ENCODE measurements around the gene ASB6. TPM values are rescaled to one million over a fixed set of nuclear protein-coding genes. Genes with fewer than 3 reads are reported as not detected.

Gene ASB6
- total and polyA plus RNA-seq, 2 of the 13 experiments (the other 11 are each of a cell fraction or from before 2014, with no cell fraction given): 8.2 to 8.4 TPM

DNA sequence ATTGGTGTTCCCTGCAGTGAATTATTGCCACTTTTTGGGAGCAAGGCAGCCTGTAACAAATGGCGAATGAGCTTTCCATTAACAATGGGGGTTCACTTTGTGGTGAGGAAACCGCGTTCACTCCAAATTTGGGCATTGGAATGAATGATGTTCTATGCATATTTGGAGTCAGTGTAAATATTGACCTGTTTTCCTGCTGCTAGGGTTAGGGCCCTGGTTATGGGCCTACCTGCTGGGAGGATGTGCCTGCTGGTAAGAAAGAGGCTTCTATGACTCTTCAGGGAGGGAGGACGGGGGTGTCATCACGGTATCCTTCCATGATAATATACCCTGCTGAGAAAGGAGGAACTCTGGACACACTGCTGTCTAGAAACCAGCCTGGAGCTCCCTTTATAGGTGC, 50.0 kb downstream of the ASB6 start (continued):
- TF ChIP-seq MTF1 (CRISPR knock-in tag; IDR thresholded peaks at IDR 0.05): no peak
- TF ChIP-seq, protein P1, sequence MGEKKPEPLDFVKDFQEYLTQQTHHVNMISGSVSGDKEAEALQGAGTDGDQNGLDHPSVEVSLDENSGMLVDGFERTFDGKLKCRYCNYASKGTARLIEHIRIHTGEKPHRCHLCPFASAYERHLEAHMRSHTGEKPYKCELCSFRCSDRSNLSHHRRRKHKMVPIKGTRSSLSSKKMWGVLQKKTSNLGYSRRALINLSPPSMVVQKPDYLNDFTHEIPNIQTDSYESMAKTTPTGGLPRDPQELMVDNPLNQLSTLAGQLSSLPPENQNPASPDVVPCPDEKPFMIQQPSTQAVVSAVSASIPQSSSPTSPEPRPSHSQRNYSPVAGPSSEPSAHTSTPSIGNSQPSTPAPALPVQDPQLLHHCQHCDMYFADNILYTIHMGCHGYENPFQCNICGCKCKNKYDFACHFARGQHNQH (CRISPR knock-in tag; IDR thresholded peaks at IDR 0.05): no peak
- TF ChIP-seq, protein P2, sequence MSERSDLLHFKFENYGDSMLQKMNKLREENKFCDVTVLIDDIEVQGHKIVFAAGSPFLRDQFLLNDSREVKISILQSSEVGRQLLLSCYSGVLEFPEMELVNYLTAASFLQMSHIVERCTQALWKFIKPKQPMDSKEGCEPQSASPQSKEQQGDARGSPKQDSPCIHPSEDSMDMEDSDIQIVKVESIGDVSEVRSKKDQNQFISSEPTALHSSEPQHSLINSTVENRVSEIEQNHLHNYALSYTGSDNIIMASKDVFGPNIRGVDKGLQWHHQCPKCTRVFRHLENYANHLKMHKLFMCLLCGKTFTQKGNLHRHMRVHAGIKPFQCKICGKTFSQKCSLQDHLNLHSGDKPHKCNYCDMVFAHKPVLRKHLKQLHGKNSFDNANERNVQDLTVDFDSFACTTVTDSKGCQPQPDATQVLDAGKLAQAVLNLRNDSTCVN (CRISPR knock-in tag; IDR thresholded peaks at IDR 0.05; ENCODE audit: borderline replicate concordance): no peak
- TF ChIP-seq, protein P3, sequence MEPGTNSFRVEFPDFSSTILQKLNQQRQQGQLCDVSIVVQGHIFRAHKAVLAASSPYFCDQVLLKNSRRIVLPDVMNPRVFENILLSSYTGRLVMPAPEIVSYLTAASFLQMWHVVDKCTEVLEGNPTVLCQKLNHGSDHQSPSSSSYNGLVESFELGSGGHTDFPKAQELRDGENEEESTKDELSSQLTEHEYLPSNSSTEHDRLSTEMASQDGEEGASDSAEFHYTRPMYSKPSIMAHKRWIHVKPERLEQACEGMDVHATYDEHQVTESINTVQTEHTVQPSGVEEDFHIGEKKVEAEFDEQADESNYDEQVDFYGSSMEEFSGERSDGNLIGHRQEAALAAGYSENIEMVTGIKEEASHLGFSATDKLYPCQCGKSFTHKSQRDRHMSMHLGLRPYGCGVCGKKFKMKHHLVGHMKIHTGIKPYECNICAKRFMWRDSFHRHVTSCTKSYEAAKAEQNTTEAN (CRISPR knock-in tag; conservative IDR thresholded peaks at IDR 0.05): no peak
- TF ChIP-seq SP4 (CRISPR knock-in tag; IDR thresholded peaks at IDR 0.05): no peak
- TF ChIP-seq, protein P4, sequence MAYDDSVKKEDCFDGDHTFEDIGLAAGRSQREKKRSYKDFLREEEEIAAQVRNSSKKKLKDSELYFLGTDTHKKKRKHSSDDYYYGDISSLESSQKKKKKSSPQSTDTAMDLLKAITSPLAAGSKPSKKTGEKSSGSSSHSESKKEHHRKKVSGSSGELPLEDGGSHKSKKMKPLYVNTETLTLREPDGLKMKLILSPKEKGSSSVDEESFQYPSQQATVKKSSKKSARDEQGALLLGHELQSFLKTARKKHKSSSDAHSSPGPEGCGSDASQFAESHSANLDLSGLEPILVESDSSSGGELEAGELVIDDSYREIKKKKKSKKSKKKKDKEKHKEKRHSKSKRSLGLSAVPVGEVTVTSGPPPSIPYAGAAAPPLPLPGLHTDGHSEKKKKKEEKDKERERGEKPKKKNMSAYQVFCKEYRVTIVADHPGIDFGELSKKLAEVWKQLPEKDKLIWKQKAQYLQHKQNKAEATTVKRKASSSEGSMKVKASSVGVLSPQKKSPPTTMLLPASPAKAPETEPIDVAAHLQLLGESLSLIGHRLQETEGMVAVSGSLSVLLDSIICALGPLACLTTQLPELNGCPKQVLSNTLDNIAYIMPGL (CRISPR knock-in tag; IDR thresholded peaks at IDR 0.05; ENCODE audit: borderline replicate concordance in 1 of 2, low read depth in 1 of 2): no peak
- TF ChIP-seq KDM1A (CRISPR knock-in tag; IDR thresholded peaks at IDR 0.05): no peak
- no peak for TF ChIP-seq ZNF30 (CRISPR knock-in tag; IDR thresholded peaks at IDR 0.05)
- TF ChIP-seq, protein P5, sequence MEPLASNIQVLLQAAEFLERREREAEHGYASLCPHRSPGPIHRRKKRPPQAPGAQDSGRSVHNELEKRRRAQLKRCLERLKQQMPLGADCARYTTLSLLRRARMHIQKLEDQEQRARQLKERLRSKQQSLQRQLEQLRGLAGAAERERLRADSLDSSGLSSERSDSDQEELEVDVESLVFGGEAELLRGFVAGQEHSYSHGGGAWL (CRISPR knock-in tag; IDR thresholded peaks at IDR 0.05): no peak
- TF ChIP-seq, protein P6, sequence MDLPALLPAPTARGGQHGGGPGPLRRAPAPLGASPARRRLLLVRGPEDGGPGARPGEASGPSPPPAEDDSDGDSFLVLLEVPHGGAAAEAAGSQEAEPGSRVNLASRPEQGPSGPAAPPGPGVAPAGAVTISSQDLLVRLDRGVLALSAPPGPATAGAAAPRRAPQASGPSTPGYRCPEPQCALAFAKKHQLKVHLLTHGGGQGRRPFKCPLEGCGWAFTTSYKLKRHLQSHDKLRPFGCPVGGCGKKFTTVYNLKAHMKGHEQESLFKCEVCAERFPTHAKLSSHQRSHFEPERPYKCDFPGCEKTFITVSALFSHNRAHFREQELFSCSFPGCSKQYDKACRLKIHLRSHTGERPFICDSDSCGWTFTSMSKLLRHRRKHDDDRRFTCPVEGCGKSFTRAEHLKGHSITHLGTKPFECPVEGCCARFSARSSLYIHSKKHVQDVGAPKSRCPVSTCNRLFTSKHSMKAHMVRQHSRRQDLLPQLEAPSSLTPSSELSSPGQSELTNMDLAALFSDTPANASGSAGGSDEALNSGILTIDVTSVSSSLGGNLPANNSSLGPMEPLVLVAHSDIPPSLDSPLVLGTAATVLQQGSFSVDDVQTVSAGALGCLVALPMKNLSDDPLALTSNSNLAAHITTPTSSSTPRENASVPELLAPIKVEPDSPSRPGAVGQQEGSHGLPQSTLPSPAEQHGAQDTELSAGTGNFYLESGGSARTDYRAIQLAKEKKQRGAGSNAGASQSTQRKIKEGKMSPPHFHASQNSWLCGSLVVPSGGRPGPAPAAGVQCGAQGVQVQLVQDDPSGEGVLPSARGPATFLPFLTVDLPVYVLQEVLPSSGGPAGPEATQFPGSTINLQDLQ (CRISPR knock-in tag; IDR thresholded peaks at IDR 0.05): no peak
- peak; percentile 63; the same call in 1 of the 2 replicates for TF ChIP-seq SOX5 (CRISPR knock-in tag; IDR thresholded peaks at IDR 0.05; ENCODE audit: borderline replicate concordance)
- TF ChIP-seq, protein P7, sequence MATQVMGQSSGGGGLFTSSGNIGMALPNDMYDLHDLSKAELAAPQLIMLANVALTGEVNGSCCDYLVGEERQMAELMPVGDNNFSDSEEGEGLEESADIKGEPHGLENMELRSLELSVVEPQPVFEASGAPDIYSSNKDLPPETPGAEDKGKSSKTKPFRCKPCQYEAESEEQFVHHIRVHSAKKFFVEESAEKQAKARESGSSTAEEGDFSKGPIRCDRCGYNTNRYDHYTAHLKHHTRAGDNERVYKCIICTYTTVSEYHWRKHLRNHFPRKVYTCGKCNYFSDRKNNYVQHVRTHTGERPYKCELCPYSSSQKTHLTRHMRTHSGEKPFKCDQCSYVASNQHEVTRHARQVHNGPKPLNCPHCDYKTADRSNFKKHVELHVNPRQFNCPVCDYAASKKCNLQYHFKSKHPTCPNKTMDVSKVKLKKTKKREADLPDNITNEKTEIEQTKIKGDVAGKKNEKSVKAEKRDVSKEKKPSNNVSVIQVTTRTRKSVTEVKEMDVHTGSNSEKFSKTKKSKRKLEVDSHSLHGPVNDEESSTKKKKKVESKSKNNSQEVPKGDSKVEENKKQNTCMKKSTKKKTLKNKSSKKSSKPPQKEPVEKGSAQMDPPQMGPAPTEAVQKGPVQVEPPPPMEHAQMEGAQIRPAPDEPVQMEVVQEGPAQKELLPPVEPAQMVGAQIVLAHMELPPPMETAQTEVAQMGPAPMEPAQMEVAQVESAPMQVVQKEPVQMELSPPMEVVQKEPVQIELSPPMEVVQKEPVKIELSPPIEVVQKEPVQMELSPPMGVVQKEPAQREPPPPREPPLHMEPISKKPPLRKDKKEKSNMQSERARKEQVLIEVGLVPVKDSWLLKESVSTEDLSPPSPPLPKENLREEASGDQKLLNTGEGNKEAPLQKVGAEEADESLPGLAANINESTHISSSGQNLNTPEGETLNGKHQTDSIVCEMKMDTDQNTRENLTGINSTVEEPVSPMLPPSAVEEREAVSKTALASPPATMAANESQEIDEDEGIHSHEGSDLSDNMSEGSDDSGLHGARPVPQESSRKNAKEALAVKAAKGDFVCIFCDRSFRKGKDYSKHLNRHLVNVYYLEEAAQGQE (IDR thresholded peaks at IDR 0.05; ENCODE audit: borderline replicate concordance in 1 of 2, low read depth in 1 of 2, low read length in 2 of 2): no peak
- TF ChIP-seq LCORL (IDR thresholded peaks at IDR 0.05): no peak
- TF ChIP-seq LCORL (CRISPR knock-in tag; IDR thresholded peaks at IDR 0.05): peak; percentile 53; the same call in 1 of the 2 replicates
